Progenitor cell of endocrine pancreas (in vitro differentiated cells): Measurements from ENCODE around the gene SRSF11. TPM values are rescaled to one million over a fixed set of nuclear protein-coding genes. Genes with fewer than 3 reads are reported as not detected.
"Not testable (repeated sequence)": the region's sequence is repeated elsewhere in the genome, so short reads cannot be mapped to it uniquely, and the experiment has no call there.

Experiments used
- DNase-seq: peaks from one replicate; pipeline ENCODE4 v3.0.0; 2021; ENCODE audit warnings: low spot score; ENCODE audit not compliant: unreplicated experiment
- H3K27ac Mint-ChIP-seq: 2 replicates; pipeline ENCODE4 v1.8.0; 2021; ENCODE audit warnings: mild to moderate bottlenecking, moderate library complexity, mixed read lengths
- H3K27me3 Mint-ChIP-seq: 2 replicates; pipeline ENCODE4 v1.8.0; 2021; ENCODE audit warnings: mixed read lengths
- H3K36me3 Mint-ChIP-seq: 2 replicates; pipeline ENCODE4 v1.8.0; 2022; ENCODE audit warnings: mixed read lengths; ENCODE audit not compliant: insufficient read depth
- H3K4me1 Mint-ChIP-seq: 2 replicates; pipeline ENCODE4 v1.8.0; 2021; ENCODE audit warnings: low read depth, mixed read lengths
- H3K4me3 Mint-ChIP-seq: 2 replicates; pipeline ENCODE4 v1.8.0; 2021; ENCODE audit warnings: low read depth, mild to moderate bottlenecking, moderate library complexity, mixed read lengths
- H3K9me3 Mint-ChIP-seq: 2 replicates; pipeline ENCODE4 v1.8.0; 2021; ENCODE audit warnings: low read depth, mixed read lengths
- CTCF ChIP-seq: fragments of 200-600 bp; sonication (generic); IDR thresholded peaks from one replicate; pipeline ENCODE4 v1.5.0; 2021; ENCODE audit warnings: antibody characterized with exemption, mild to moderate bottlenecking; ENCODE audit not compliant: unreplicated experiment
- total RNA-seq: library from RNA; stranded (reverse); gene quantifications from 2 replicates; pipeline ENCODE4 v1.2.1, GENCODE V29; 2021

Gene SRSF11
- total RNA-seq, 1 donor from 2014 or later, result 314 TPM

- Mint-ChIP-seq H3K36me3 (peaks cover 1% of the 10 kb centered on the region), H3K9me3 (no peaks in the 10 kb centered on the region), H3K4me1 (peaks cover 26% of the 10 kb centered on the region), H3K27ac (peak overlapping the region; percentile 99), H3K27me3 (no peaks in the 10 kb centered on the region), H3K4me3 (peak overlapping the region; percentile 97)
- no peak for DNase-seq
- TF ChIP-seq CTCF, result no peak
Measured at GRCh38 chr1:70204139-70204538, 17.0 kb upstream of the SRSF11 start.

GRCh38 chr1:70204600-70204999 is 16.6 kb upstream of the SRSF11 start:
- Mint-ChIP-seq H3K36me3 (peaks cover 1% of the 10 kb centered on the region), H3K27me3 (no peaks in the 10 kb centered on the region)

GRCh38 chr1:70205071-70205433 is 16.1 kb upstream of the SRSF11 start:
- TF ChIP-seq CTCF, result no peak
- Mint-ChIP-seq H3K4me1 (peaks cover 26% of the 10 kb centered on the region), H3K36me3 (peaks cover 3% of the 10 kb centered on the region), H3K27me3 (no peaks in the 10 kb centered on the region), H3K9me3 (no peaks in the 10 kb centered on the region), H3K4me3 (peak overlapping the region; percentile 97), H3K27ac (peak overlapping the region; percentile 99)
- DNase-seq, result no peak

More at GRCh38 chr1:70204600-70204999, 16.6 kb upstream of the SRSF11 start:
- Mint-ChIP-seq H3K9me3 (no peaks in the 10 kb centered on the region), H3K27ac (peak overlapping the region; percentile 99), H3K4me1 (peaks cover 26% of the 10 kb centered on the region), H3K4me3 (peak overlapping the region; percentile 97)
- no peak for DNase-seq
- TF ChIP-seq CTCF, result no peak

GRCh38 chr1:70205434-70206118 is 15.6 kb upstream of the SRSF11 start, which contains the start of gene LRRC40:
LRRC40 (minus strand) TSS chr1:70205579; CDS start chr1:70205540, 39 bp downstream.
- peak; percentile 91 for DNase-seq
- Mint-ChIP-seq H3K9me3 (no peaks in the 10 kb centered on the region), H3K27me3 (no peaks in the 10 kb centered on the region), H3K4me1 (peaks cover 26% of the 10 kb centered on the region), H3K36me3 (peaks cover 3% of the 10 kb centered on the region), H3K4me3 (peak within 1 kb of the TSS; percentile 97), H3K27ac (peak within 1 kb of the TSS; percentile 99)
- no peak for TF ChIP-seq CTCF

- H3K9me3 Mint-ChIP-seq, H3K27me3 Mint-ChIP-seq, DNase-seq, H3K36me3 Mint-ChIP-seq: not testable (repeated sequence)
- Mint-ChIP-seq H3K27ac (peak overlapping the region; percentile 99), H3K4me1 (peaks cover 26% of the 10 kb centered on the region), H3K4me3 (peak overlapping the region; percentile 97)
Measured at GRCh38 chr1:70206833-70207232, 14.3 kb upstream of the SRSF11 start.

GRCh38 chr1:70207492-70207891 is 13.7 kb upstream of the SRSF11 start:
- DNase-seq, result no peak
- H3K27me3 Mint-ChIP-seq, result no peaks in the 10 kb centered on the region
- peaks cover 26% of the 10 kb centered on the region for H3K4me1 Mint-ChIP-seq
- H3K4me3 Mint-ChIP-seq, result peak overlapping the region; percentile 97
- H3K36me3 Mint-ChIP-seq, result peaks cover 3% of the 10 kb centered on the region
- peak overlapping the region; percentile 80 for H3K27ac Mint-ChIP-seq
- no peaks in the 10 kb centered on the region for H3K9me3 Mint-ChIP-seq
- no peak for TF ChIP-seq CTCF
